Panc1 (cell line): ENCODE data around the gene TEK. TPM values are rescaled to one million over a fixed set of nuclear protein-coding genes. Genes with fewer than 3 reads are reported as not detected.

Experiments
- ATAC-seq: fragments of 200-7000 bp; cut with Tn5 transposase; 2 replicates; pipeline ENCODE4 v1.9.1; 2020; ENCODE audit warnings: mild to moderate bottlenecking, moderate library complexity
- BruUV-seq: library from RNA; stranded (reverse); fragments of 400-500 nt; replicated peaks from 2 replicates; lab custom pipeline; 2021; lab: Mats Ljungman, UMichigan
- CTCF ChIA-PET: fragments of 300-600 bp; sonication (Branson Sonifier 250); formaldehyde crosslinking; loops from one replicate; lab custom pipeline; 2022; ENCODE audit warnings: antibody characterized with exemption; lab: Charles Lee
- POLR2A ChIA-PET: fragments of 300-600 bp; sonication (Branson Sonifier 250); formaldehyde crosslinking; loops from one replicate; lab custom pipeline; 2022; ENCODE audit warnings: antibody characterized with exemption; lab: Charles Lee
- DNase-seq: peaks from one replicate; pipeline ENCODE4 v3.0.0-alpha.2; 2010; ENCODE audit warnings: low read depth, low spot score
- H3K27ac ChIP-seq: 2 replicates; pipeline ENCODE4 v1.5.1; 2011; ENCODE audit warnings: mild to moderate bottlenecking, low read length, inconsistent platforms
- H3K27me3 ChIP-seq: fragments of 200-500 bp; sonication (Bioruptor generic); 2 replicates; pipeline ENCODE4 v1.6.0; 2014; ENCODE audit warnings: low read length, inconsistent platforms; ENCODE audit not compliant: control insufficient read depth, insufficient read depth
- H3K36me3 ChIP-seq: fragments of 200-500 bp; sonication (Bioruptor generic); 2 replicates; pipeline ENCODE4 v1.5.1; 2014; ENCODE audit warnings: inconsistent platforms, mild to moderate bottlenecking, low read length, moderate library complexity; ENCODE audit not compliant: control insufficient read depth, insufficient read depth
- H3K4me1 ChIP-seq: 2 replicates; pipeline ENCODE4 v1.5.1; 2011; ENCODE audit warnings: inconsistent platforms, mild to moderate bottlenecking, low read length, moderate library complexity; ENCODE audit not compliant: control insufficient read depth, insufficient read depth
- H3K4me3 ChIP-seq, 2 experiments: 2 replicates each; pipeline ENCODE4 v1.5.1; 2011 to 2012; ENCODE audit warnings: low read depth in 2 of 2, low read length in 2 of 2, mild to moderate bottlenecking in 2 of 2, inconsistent platforms in 1 of 2, moderate library complexity in 1 of 2
- H3K9me3 ChIP-seq: fragments of 200-500 bp; sonication (Bioruptor generic); 2 replicates; pipeline ENCODE4 v1.5.1; 2014; ENCODE audit warnings: low read depth, mild to moderate bottlenecking, inconsistent platforms, low read length, moderate library complexity; ENCODE audit not compliant: control insufficient read depth, insufficient read depth
- CTCF ChIP-seq: fragments of 450-650 bp; IDR thresholded peaks from 2 replicates; pipeline ENCODE4 v1.5.1; 2017; ENCODE audit warnings: mild to moderate bottlenecking
- POLR2AphosphoS5 ChIP-seq: IDR thresholded peaks from 2 replicates; pipeline ENCODE4 v1.6.1; 2012; ENCODE audit warnings: mild to moderate bottlenecking, low read depth, low read length, moderate library complexity
- REST ChIP-seq, 2 experiments: IDR thresholded peaks; 2 replicates each; pipeline ENCODE4 v1.6.1; 2011 to 2012; ENCODE audit warnings: low read depth in 2 of 2, control low read depth in 1 of 2, low read length in 1 of 2, mild to moderate bottlenecking in 1 of 2, moderate library complexity in 1 of 2; ENCODE audit not compliant: insufficient read depth in 1 of 2
- SIN3A ChIP-seq: IDR thresholded peaks from 2 replicates; pipeline ENCODE4 v1.6.1; 2012; ENCODE audit warnings: low read depth, mild to moderate bottlenecking, low read length, moderate library complexity, borderline replicate concordance; ENCODE audit not compliant: insufficient read depth
- TCF7L2 ChIP-seq: IDR thresholded peaks from 2 replicates; pipeline ENCODE4 v1.6.1; 2011; ENCODE audit warnings: mild to moderate bottlenecking, low read depth, low read length, inconsistent platforms
- in situ Hi-C: cut with HindIII; loops from 2 replicates; pipeline ENCODE4 v1.10.0; 2016; ENCODE audit warnings: low sequenced_read_pairs, low pct_unique_long_range_greater_than_20kb
- intact Hi-C: fragments of 100-400 bp; cut with micrococcal nuclease; formaldehyde crosslinking; loops from one replicate; pipeline ENCODE4 v1.10.0; 2022; ENCODE audit not compliant: unreplicated experiment
- total RNA-seq: library from RNA; stranded (reverse); gene quantifications from one replicate; pipeline ENCODE4 v1.2.1, GENCODE V29; 2021; ENCODE audit not compliant: unreplicated experiment

TEK gene
- total RNA-seq, 1 experiment from 2014 or later = not detected

GRCh38 chr9:27112235-27112634 lies 3.2 kb downstream of the TEK start:
- H3K36me3 ChIP-seq = no peaks in the 10 kb centered on the region
- ATAC-seq = no peak
- H3K9me3 ChIP-seq = no peaks in the 10 kb centered on the region
- no peak for TF ChIP-seq SIN3A
- no peak for TF ChIP-seq CTCF
- TF ChIP-seq TCF7L2 = no peak
- TF ChIP-seq POLR2AphosphoS5 = no peak
- no peak for TF ChIP-seq REST (IDR thresholded peaks at IDR 0.05; ENCODE audit: insufficient read depth in 1 of 2, low read depth in 2 of 2, low read length in 1 of 2)
- no peak overlapping the region for H3K4me3 ChIP-seq
- H3K27me3 ChIP-seq = no peaks in the 10 kb centered on the region
- intact Hi-C loops (no loop called here), in situ Hi-C loops (no loop called here)
- BruUV-seq = no TSS peak
- ChIA-PET POLR2A (no interaction called here), CTCF (no interaction called here)
- no peak for DNase-seq
- no peaks in the 10 kb centered on the region for H3K4me1 ChIP-seq
- H3K27ac ChIP-seq = no peak overlapping the region

GRCh38 chr9:27117489-27118135 lies 8.6 kb downstream of the TEK start:
- ATAC-seq = no peak
- in situ Hi-C loops = no loop called here
- CTCF ChIA-PET = no interaction called here
- Histone ChIP-seq H3K36me3 (no peaks in the 10 kb centered on the region), H3K4me1 (no peaks in the 10 kb centered on the region), H3K27me3 (no peaks in the 10 kb centered on the region), H3K4me3 (no peak overlapping the region), H3K27ac (no peak overlapping the region), H3K9me3 (no peaks in the 10 kb centered on the region)
- DNase-seq = no peak
- POLR2A ChIA-PET = interaction anchor here (0.6 kb wide), 1 partner anchor 9 kb away, joined by 3 read pairs; no protein-coding TSS in a partner anchor
- intact Hi-C loops = no loop called here
- no TSS peak for BruUV-seq
- TF ChIP-seq CTCF (no peak), REST (IDR thresholded peaks at IDR 0.05; ENCODE audit: insufficient read depth in 1 of 2, low read depth in 2 of 2, low read length in 1 of 2) (no peak), POLR2AphosphoS5 (no peak), TCF7L2 (no peak), SIN3A (no peak)
